CD14-positive monocyte (primary cell): ENCODE measurements around the gene GRID1. TPM values are rescaled to one million over a fixed set of nuclear protein-coding genes. Genes with fewer than 3 reads are reported as not detected.

Experiments used
- DNase-seq, 3 donors: peaks; one replicate each; pipeline ENCODE4 v3.0.0-alpha.2; 2011 to 2022
- H2AFZ ChIP-seq: 2 replicates; pipeline ENCODE4 v1.6.0; 2012; ENCODE audit warnings: mild to moderate bottlenecking, low read depth, low read length, inconsistent platforms; ENCODE audit not compliant: insufficient read depth, poor library complexity, severe bottlenecking
- H3K27ac ChIP-seq, 2 donors: 1 replicate in 1 of 2; 2 replicates in 1 of 2; pipeline ENCODE4 v1.5.1; 2012 to 2013; ENCODE audit warnings: low read length in 2 of 2, control low read depth in 1 of 2, inconsistent platforms in 1 of 2, low read depth in 1 of 2, mild to moderate bottlenecking in 1 of 2
- H3K27me3 ChIP-seq, 2 donors: one replicate each; pipeline versions ENCODE4 v1.6.0 to v1.6.1; 2011 to 2013; ENCODE audit warnings: low read length in 2 of 2; ENCODE audit not compliant: control insufficient read depth in 2 of 2, insufficient read depth in 2 of 2
- H3K36me3 ChIP-seq, 2 donors: replicated peaks in 1 of 2; 1 replicate in 1 of 2; 2 replicates in 1 of 2; pipeline versions ENCODE4 v1.5.1 to v1.6.1; 2012 to 2013; ENCODE audit warnings: low read length in 2 of 2, control low read depth in 1 of 2, inconsistent platforms in 1 of 2, mild to moderate bottlenecking in 1 of 2; ENCODE audit not compliant: insufficient read depth in 2 of 2, control insufficient read depth in 1 of 2
- H3K4me1 ChIP-seq, 2 donors: 1 replicate in 1 of 2; 2 replicates in 1 of 2; pipeline versions ENCODE4 v1.5.1 to v1.6.1; 2012 to 2013; ENCODE audit warnings: low read length in 2 of 2, control low read depth in 1 of 2, inconsistent platforms in 1 of 2, mild to moderate bottlenecking in 1 of 2, moderate library complexity in 1 of 2; ENCODE audit not compliant: insufficient read depth in 2 of 2, control insufficient read depth in 1 of 2
- H3K4me2 ChIP-seq: replicated peaks from 2 replicates; pipeline ENCODE3; 2012; ENCODE audit warnings: low read length, moderate library complexity, mild to moderate bottlenecking; ENCODE audit not compliant: poor library complexity, severe bottlenecking; ENCODE audit errors: extremely low read depth
- H3K4me3 ChIP-seq, 3 experiments: fragments of 200-600 bp in 1 of 3; sonication (generic) in 1 of 3; replicated peaks in 1 of 3; 1 replicate in 2 of 3; 2 replicates in 1 of 3; pipeline ENCODE4 v1.5.1; 2011 to 2013; ENCODE audit warnings: low read length in 3 of 3, mild to moderate bottlenecking in 3 of 3, control low read depth in 2 of 3, low read depth in 2 of 3, inconsistent platforms in 1 of 3, moderate library complexity in 1 of 3
- H3K79me2 ChIP-seq: 2 replicates; pipeline ENCODE4 v1.6.0; 2012; ENCODE audit warnings: mild to moderate bottlenecking, control low read depth, inconsistent platforms, low read length, moderate library complexity; ENCODE audit not compliant: insufficient read depth
- H3K9ac ChIP-seq: 2 replicates; pipeline ENCODE4 v1.6.0; 2017; ENCODE audit warnings: low read length, mild to moderate bottlenecking; ENCODE audit not compliant: insufficient read depth, poor library complexity, severe bottlenecking
- H3K9me3 ChIP-seq, 2 donors: replicated peaks in 1 of 2; 1 replicate in 1 of 2; 2 replicates in 1 of 2; pipeline versions ENCODE4 v1.5.1 to v1.6.1; 2012 to 2013; ENCODE audit warnings: low read length in 2 of 2, control low read depth in 1 of 2; ENCODE audit not compliant: control insufficient read depth in 1 of 2, insufficient read depth in 1 of 2
- H4K20me1 ChIP-seq: 2 replicates; pipeline ENCODE4 v1.6.0; 2012; ENCODE audit warnings: mild to moderate bottlenecking, low read length, control low read depth, moderate library complexity; ENCODE audit not compliant: insufficient read depth
- H3K27ac Mint-ChIP-seq, 7 donors: one replicate each; pipeline ENCODE4 v1.8.0; 2020; ENCODE audit warnings: mild to moderate bottlenecking in 7 of 7, mixed read lengths in 7 of 7, moderate library complexity in 6 of 7, inconsistent platforms in 2 of 7
- H3K27me3 Mint-ChIP-seq, 3 donors: one replicate each; pipeline ENCODE4 v1.8.0; 2021 to 2022; ENCODE audit warnings: low read depth in 3 of 3, mild to moderate bottlenecking in 3 of 3, mixed read lengths in 3 of 3, moderate library complexity in 3 of 3, inconsistent platforms in 1 of 3
- H3K36me3 Mint-ChIP-seq, 2 donors: one replicate each; pipeline ENCODE4 v1.8.0; 2020; ENCODE audit warnings: mixed read lengths in 2 of 2, inconsistent platforms in 1 of 2, mild to moderate bottlenecking in 1 of 2
- H3K4me1 Mint-ChIP-seq: one replicate; pipeline ENCODE4 v1.8.0; 2020; ENCODE audit warnings: mild to moderate bottlenecking, mixed read lengths
- H3K4me3 Mint-ChIP-seq, 2 donors: one replicate each; pipeline ENCODE4 v1.8.0; 2020; ENCODE audit warnings: mild to moderate bottlenecking in 2 of 2, mixed read lengths in 2 of 2, moderate library complexity in 1 of 2
- H3K9me3 Mint-ChIP-seq, 7 donors: one replicate each; pipeline ENCODE4 v1.8.0; 2020 to 2022; ENCODE audit warnings: mixed read lengths in 7 of 7, mild to moderate bottlenecking in 6 of 7, moderate library complexity in 6 of 7, inconsistent platforms in 2 of 7
- WGBS: methylation state at CpG from one replicate; pipeline ENCODE4 v1.1.5; 2013; ENCODE audit warnings: missing lambda C conversion rate; ENCODE audit not compliant: insufficient coverage; 5-methylcytosine and 5-hydroxymethylcytosine counted together
- intact Hi-C, 2 donors: fragments of 100-400 bp; cut with micrococcal nuclease; formaldehyde crosslinking; loops; one replicate each; pipeline versions ENCODE4 v1.15.0 to v1.15.1; 2023
- polyA plus RNA-seq, 3 donors: library from polyadenylated mRNA; depleted of rRNA in 1 of 3; unstranded in 2 of 3; stranded (reverse) in 1 of 3; fragments of 300-500 nt in 2 of 3; fragments of >200 nt in 1 of 3; fragmentation: Illumina TruSeq in 2 of 3; gene quantifications; 1 replicate in 2 of 3; 2 replicates in 1 of 3; pipeline ENCODE4 v1.2.3, GENCODE V29; 2012 to 2021
- TF ChIP-seq, protein P1 (sequence below): fragments of 200-600 bp; IDR thresholded peaks from one replicate; pipeline ENCODE4 v1.8.0; 2022; ENCODE audit warnings: antibody characterized with exemption, mild to moderate bottlenecking

The GRID1 gene
- polyA plus RNA-seq, 3 donors: not detected

DNA sequence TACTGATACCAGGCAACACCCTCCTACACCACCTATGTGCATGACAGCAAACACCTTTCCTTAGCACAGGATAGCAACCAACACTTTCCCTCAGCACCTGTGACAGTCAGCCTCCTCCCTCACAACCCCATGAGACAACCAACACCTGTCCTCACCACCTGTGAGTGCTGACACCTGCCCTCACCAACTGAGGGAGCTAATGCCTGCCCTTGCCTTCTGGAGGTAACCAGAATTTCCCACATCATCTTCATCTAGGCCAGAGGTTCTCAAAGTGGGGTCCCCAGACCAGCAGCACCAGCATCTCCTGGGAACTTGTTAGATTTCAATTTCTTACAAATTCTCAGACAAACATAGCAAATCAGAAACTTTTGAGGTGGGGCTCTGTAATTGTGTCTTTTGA is 112.5 kb downstream of the GRID1 start:
- Mint-ChIP-seq H3K4me3 (no peak overlapping the region), H3K4me1 (peaks cover 2% of the 10 kb centered on the region), H3K9me3 (peaks cover 0 to 10% (median 2%) of the 10 kb centered on the region in 7 donors), H3K36me3 (no peaks in the 10 kb centered on the region), H3K27me3 (peaks cover 2 to 4% (median 3%) of the 10 kb centered on the region in 3 donors), H3K27ac (no peak overlapping the region)
- no peaks in the 10 kb centered on the region for H3K36me3 ChIP-seq
- H4K20me1 ChIP-seq: no peaks in the 10 kb centered on the region
- intact Hi-C loops: no loop called here
- peaks cover 0 to 7% of the 10 kb centered on the region in 2 donors for H3K9me3 ChIP-seq
- no peak overlapping the region for H3K9ac ChIP-seq
- H3K79me2 ChIP-seq: no peaks in the 10 kb centered on the region
- H3K4me1 ChIP-seq: peaks cover 0 to 5% of the 10 kb centered on the region in 2 donors
- H3K4me3 ChIP-seq: no peak overlapping the region
- no peak overlapping the region for H3K4me2 ChIP-seq
- no peaks in the 10 kb centered on the region for H3K27me3 ChIP-seq
- no peak overlapping the region for H2AFZ ChIP-seq
- no peak for DNase-seq
- H3K27ac ChIP-seq: no peak overlapping the region
- TF ChIP-seq, protein P1, sequence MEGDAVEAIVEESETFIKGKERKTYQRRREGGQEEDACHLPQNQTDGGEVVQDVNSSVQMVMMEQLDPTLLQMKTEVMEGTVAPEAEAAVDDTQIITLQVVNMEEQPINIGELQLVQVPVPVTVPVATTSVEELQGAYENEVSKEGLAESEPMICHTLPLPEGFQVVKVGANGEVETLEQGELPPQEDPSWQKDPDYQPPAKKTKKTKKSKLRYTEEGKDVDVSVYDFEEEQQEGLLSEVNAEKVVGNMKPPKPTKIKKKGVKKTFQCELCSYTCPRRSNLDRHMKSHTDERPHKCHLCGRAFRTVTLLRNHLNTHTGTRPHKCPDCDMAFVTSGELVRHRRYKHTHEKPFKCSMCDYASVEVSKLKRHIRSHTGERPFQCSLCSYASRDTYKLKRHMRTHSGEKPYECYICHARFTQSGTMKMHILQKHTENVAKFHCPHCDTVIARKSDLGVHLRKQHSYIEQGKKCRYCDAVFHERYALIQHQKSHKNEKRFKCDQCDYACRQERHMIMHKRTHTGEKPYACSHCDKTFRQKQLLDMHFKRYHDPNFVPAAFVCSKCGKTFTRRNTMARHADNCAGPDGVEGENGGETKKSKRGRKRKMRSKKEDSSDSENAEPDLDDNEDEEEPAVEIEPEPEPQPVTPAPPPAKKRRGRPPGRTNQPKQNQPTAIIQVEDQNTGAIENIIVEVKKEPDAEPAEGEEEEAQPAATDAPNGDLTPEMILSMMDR: no peak

DNA sequence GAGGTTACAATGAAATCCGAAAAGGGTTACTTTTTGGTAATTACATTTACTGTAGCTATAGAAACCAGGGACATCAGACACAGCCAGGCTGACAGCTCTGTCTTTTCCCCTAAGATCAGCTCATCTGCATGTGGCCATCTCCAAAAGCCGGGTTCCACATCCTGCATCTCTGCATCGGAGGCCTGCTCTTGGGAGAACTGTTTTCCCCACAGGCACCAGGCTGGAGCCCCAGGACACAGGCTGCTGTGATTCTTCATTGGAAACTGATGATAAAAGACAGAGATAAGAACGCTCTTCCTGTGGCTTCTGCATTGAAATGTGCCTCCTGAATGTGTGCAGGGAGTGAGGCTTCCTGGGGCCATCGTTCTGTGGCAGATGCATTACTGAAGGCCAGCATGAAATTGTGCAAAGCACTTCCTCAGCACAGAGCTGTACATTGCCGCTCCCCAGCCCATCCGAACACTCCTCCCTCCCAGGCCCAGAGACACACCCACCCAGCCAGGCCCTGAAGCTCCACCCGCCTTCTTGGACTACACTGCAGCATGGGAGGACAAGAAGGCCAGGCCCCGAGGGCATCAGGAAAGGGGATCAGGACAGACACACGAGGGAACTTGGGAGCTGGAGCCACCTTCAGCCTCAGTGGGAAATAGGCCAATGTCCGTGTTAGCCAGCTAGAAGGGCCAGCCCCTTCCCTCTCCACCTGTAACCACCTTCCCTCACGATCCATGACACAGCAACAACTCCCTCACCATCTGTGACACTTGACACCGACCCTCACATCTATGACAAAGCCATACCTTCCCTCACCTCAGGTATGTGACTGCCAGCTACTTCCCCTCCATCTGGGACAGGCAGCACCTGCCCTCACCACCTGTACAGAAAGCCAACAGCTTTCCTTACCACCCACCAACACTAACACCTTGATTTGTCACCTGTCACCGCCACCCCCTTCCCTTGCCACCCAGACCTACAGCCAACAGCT is 113.2 kb downstream of the GRID1 start:
- WGBS: 69% methylated on average over 11 of the region's 14 CpGs
- Histone ChIP-seq H3K4me1 (peaks cover 0 to 5% of the 10 kb centered on the region in 2 donors), H2AFZ (no peak overlapping the region), H3K79me2 (no peaks in the 10 kb centered on the region), H3K9me3 (peaks cover 0 to 7% of the 10 kb centered on the region in 2 donors), H4K20me1 (no peaks in the 10 kb centered on the region), H3K9ac (no peak overlapping the region), H3K4me2 (no peak overlapping the region), H3K36me3 (no peaks in the 10 kb centered on the region), H3K27ac (no peak overlapping the region), H3K27me3 (no peaks in the 10 kb centered on the region), H3K4me3 (no peak overlapping the region)
- Mint-ChIP-seq H3K4me3 (no peak overlapping the region), H3K36me3 (no peaks in the 10 kb centered on the region), H3K9me3 (peaks cover 0 to 12% (median 3%) of the 10 kb centered on the region in 7 donors), H3K27me3 (peaks cover 2 to 3% (median 3%) of the 10 kb centered on the region in 3 donors), H3K27ac (no peak overlapping the region), H3K4me1 (peaks cover 2% of the 10 kb centered on the region)
- intact Hi-C loops: no loop called here
- TF ChIP-seq, protein P1: no peak
- no peak for DNase-seq
